C4-2B (cell line): ENCODE data around the gene ESYT2.
"Not testable (repeated sequence)": the region's sequence is repeated elsewhere in the genome, so short reads cannot be mapped to it uniquely, and the experiment has no call there.

Experiments
- H3K27ac ChIP-seq: fragments of 450-650 bp; 2 replicates; pipeline ENCODE4 v1.5.1; 2017
- ZFX ChIP-seq: fragments of 450-650 bp; IDR thresholded peaks from 2 replicates; pipeline ENCODE4 v1.6.1; 2017
- TF ChIP-seq, protein P1 (sequence below): fragments of 450-650 bp; conservative IDR thresholded peaks from 2 replicates; pipeline ENCODE4 v1.5.1; 2017; ENCODE audit warnings: mild to moderate bottlenecking

Gene ESYT2

GRCh38 chr7:158702196-158702595, 127.1 kb downstream of the ESYT2 start:
- no peak overlapping the region for H3K27ac ChIP-seq
- TF ChIP-seq, protein P1, sequence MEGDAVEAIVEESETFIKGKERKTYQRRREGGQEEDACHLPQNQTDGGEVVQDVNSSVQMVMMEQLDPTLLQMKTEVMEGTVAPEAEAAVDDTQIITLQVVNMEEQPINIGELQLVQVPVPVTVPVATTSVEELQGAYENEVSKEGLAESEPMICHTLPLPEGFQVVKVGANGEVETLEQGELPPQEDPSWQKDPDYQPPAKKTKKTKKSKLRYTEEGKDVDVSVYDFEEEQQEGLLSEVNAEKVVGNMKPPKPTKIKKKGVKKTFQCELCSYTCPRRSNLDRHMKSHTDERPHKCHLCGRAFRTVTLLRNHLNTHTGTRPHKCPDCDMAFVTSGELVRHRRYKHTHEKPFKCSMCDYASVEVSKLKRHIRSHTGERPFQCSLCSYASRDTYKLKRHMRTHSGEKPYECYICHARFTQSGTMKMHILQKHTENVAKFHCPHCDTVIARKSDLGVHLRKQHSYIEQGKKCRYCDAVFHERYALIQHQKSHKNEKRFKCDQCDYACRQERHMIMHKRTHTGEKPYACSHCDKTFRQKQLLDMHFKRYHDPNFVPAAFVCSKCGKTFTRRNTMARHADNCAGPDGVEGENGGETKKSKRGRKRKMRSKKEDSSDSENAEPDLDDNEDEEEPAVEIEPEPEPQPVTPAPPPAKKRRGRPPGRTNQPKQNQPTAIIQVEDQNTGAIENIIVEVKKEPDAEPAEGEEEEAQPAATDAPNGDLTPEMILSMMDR: no peak
- no peak for TF ChIP-seq ZFX

DNA sequence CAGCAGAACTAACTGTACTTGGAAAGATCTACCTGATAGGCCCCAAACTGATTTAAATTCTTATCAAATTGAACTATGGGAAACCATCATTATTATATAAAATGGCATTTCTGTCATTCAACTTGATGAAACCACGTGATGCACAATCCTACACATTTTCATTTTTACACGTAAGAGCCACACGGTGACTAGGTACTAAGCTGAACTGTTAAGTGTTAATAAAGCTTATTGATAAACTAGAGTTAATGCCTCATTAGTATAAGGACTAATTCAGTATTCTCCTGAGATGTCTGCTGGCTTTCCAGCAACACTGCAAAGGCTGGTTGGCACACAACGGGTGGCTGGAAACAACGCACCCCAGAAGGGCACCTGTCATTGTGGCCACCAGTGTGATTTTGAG, 129.3 kb downstream of the ESYT2 start:
- no peak for TF ChIP-seq ZFX
- TF ChIP-seq, protein P1: no peak
- no peak overlapping the region for H3K27ac ChIP-seq

DNA sequence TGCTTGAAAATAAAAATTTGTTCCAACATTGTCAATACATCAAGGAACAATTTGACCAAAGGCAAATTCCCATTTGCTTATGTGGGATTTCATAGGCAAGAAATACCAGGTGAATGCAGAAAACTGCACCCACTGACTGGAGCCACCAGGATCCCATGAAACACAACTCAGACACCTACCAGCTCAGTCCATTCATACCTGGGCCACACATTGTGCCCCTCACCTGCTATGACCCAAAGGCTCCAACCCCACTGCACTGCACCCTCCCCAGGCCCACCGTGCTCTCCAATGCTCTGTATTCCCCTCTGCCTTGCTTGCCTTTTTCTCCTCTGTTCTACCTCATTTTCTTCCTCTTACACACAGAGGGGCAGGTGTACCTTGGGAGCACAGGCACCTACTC, 130.0 kb downstream of the ESYT2 start:
- TF ChIP-seq, protein P1: no peak
- TF ChIP-seq ZFX: no peak
- H3K27ac ChIP-seq: no peak overlapping the region

DNA sequence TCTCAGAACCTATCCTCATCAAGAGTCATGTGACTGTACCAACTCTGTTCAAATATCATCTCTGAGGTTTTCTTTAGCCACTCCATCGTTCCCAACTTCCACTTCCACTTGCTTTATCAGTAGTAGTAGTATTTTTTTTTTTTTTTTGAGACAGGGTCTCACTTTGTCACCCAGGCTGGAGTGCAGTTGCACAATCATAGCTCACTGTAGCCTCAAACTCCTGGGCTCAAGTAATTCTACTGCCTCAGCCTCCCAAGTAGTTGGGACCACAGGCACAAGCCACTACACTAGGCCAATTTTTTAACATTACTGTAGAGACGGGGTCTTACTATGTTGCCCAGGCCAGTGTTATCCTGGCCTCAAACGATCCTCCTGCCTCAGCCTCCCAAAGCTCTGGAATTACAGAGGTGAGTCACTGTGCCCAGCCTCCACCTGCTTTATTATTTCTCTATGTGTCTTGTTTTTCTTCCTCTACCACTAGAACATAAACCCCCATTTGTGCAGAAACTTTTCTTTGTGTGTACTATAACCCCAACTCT, 130.6 kb downstream of the ESYT2 start:
- TF ChIP-seq, protein P1: no peak
- TF ChIP-seq ZFX: no peak
- H3K27ac ChIP-seq: no peak overlapping the region

DNA sequence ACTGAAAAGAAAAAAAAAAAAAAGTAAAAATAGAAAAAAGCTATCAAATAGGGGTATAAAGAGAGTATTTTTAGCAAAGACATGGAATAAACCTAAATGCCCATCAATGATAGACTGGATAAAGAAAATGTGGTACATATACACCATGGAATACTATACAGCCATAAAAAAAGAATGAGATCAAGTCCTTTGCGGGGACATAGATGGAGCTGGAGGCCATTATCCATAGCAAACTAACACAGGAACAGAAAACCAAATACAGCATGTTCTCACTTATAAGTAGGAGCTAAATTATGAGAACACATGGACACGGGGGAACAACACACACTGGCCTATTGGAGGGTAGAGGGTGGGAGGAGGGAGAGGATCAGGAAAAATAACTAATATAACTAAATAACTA, 131.7 kb downstream of the ESYT2 start:
- not testable (repeated sequence) for H3K27ac ChIP-seq

GRCh38 chr7:158695726-158696452, 133.4 kb downstream of the ESYT2 start:
- no peak overlapping the region for H3K27ac ChIP-seq
- no peak for TF ChIP-seq ZFX
- TF ChIP-seq, protein P1: peak; percentile 72

- H3K27ac ChIP-seq: no peak overlapping the region
- TF ChIP-seq ZFX: no peak
- TF ChIP-seq, protein P1: no peak
Measured at GRCh38 chr7:158695056-158695455, 134.3 kb downstream of the ESYT2 start.

DNA sequence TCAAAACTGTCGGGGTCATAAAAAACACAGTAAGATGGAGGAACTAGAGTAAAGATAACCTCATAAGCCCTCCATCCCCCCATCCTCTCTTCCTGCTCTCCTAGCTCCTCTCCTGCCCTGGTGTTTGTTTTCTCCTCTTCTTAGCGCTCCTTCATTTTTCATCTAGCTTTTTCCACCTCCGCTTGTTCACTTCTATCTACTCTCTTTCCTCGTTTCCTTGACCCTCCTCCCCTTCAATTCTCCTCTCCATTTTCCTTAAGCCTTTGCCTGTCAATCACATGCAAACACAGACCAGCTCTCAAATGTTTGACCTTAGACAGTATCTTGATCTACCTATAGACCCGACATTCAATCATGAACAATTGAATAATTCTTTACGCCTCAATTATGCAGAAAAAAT, 134.7 kb downstream of the ESYT2 start:
- no peak for TF ChIP-seq ZFX
- TF ChIP-seq, protein P1: no peak
- H3K27ac ChIP-seq: no peak overlapping the region
